K562 (cell line): ENCODE results near the gene CLDN15. TPM values are rescaled to one million over a fixed set of nuclear protein-coding genes. Genes with fewer than 3 reads are reported as not detected.
A peak's percentile ranks its signal among the peaks of the same experiment; 100 is the strongest.

ENCODE experiments used
- BHLHE40 ChIP-seq: IDR thresholded peaks from 2 replicates; pipeline ENCODE4 v1.6.1; 2011; ENCODE audit warnings: low read length, improper control_type of control experiment
- DPF2 ChIP-seq: fragments of 450-650 bp; IDR thresholded peaks from 2 replicates; pipeline ENCODE4 v1.6.1; 2016
- FOXJ3 ChIP-seq: sonication (generic); formaldehyde crosslinking; IDR thresholded peaks from 2 replicates; pipeline ENCODE4 v1.4.0; 2020; ENCODE audit warnings: mild to moderate bottlenecking, missing genetic modification reagents
- GABPA ChIP-seq: fragments of 200-800 bp; sonication (Bioruptor generic); conservative IDR thresholded peaks from 2 replicates; pipeline ENCODE4 v1.6.1; 2016; ENCODE audit warnings: low read depth, missing genetic modification characterization, missing compliant biosample characterization
- GABPB1 ChIP-seq: sonication (generic); formaldehyde crosslinking; IDR thresholded peaks from 2 replicates; pipeline ENCODE4 v1.8.0; 2022; ENCODE audit warnings: mild to moderate bottlenecking, missing genetic modification reagents
- HCFC1 ChIP-seq: IDR thresholded peaks from 2 replicates; pipeline ENCODE4 v1.6.1; 2012; ENCODE audit warnings: low read depth, low read length, improper control_type of control experiment
- HES1 ChIP-seq: fragments of 450-650 bp; IDR thresholded peaks from 2 replicates; pipeline ENCODE4 v1.6.1; 2016; ENCODE audit warnings: low read depth, mild to moderate bottlenecking, moderate library complexity
- KLF13 ChIP-seq: fragments of 450-650 bp; IDR thresholded peaks from 2 replicates; pipeline ENCODE4 v1.6.1; 2016; ENCODE audit warnings: missing genetic modification characterization, low read depth, mild to moderate bottlenecking, missing compliant biosample characterization, moderate library complexity, borderline replicate concordance
- NRF1 ChIP-seq, 2 experiments: fragments of 450-650 bp; IDR thresholded peaks in 1 of 2; conservative IDR thresholded peaks in 1 of 2; 2 replicates each; pipeline ENCODE4 v1.6.1; 2014; ENCODE audit warnings: mild to moderate bottlenecking in 2 of 2
- POLR3G ChIP-seq: IDR thresholded peaks from 2 replicates; pipeline ENCODE4 v1.6.1; 2011; ENCODE audit not compliant: insufficient read length, insufficient replicate concordance; ENCODE audit errors: extremely low read depth
- PRDM10 ChIP-seq: fragments of 450-650 bp; IDR thresholded peaks from 2 replicates; pipeline ENCODE4 v1.6.1; 2018; ENCODE audit not compliant: partially characterized antibody
- SIN3B ChIP-seq: fragments of 450-650 bp; IDR thresholded peaks from 2 replicates; pipeline ENCODE4 v1.6.1; 2017; ENCODE audit warnings: low read depth, mild to moderate bottlenecking, moderate library complexity
- SLC30A9 ChIP-seq: fragments of 250-450 bp; sonication (Bioruptor Pico); IDR thresholded peaks from 2 replicates; pipeline ENCODE4 v1.8.0; 2022; ENCODE audit warnings: mild to moderate bottlenecking, moderate library complexity
- SMAD1 ChIP-seq: fragments of 150-350 bp; IDR thresholded peaks from 2 replicates; pipeline ENCODE4 v1.6.1; 2014; ENCODE audit warnings: low read length, low read depth; ENCODE audit not compliant: partially characterized antibody
- SMARCA4 ChIP-seq: fragments of 450-650 bp; IDR thresholded peaks from 2 replicates; pipeline ENCODE4 v1.6.1; 2016
- SPI1 ChIP-seq: IDR thresholded peaks from 2 replicates; pipeline ENCODE4 v1.6.1; 2011; ENCODE audit warnings: low read depth, low read length, control low read depth, borderline replicate concordance
- TRIM28 ChIP-seq: fragments of 450-650 bp; IDR thresholded peaks from 2 replicates; pipeline ENCODE4 v1.6.1; 2017
- ZBTB12 ChIP-seq: fragments of 250-450 bp; sonication (Bioruptor Pico); IDR thresholded peaks from 2 replicates; pipeline ENCODE4 v1.4.0; 2020
- ZNF197 ChIP-seq: fragments of 200-800 bp; sonication (Bioruptor generic); IDR thresholded peaks from 2 replicates; pipeline ENCODE4 v1.6.1; 2016; ENCODE audit warnings: low read depth, missing genetic modification characterization, missing compliant biosample characterization
- ZNF354B ChIP-seq: fragments of 250-450 bp; sonication (Bioruptor Pico); IDR thresholded peaks from 2 replicates; pipeline ENCODE4 v1.4.0; 2020
- polyA plus RNA-seq, 8 experiments: library from polyadenylated mRNA; depleted of rRNA in 4 of 8; stranded (reverse) in 5 of 8; unstranded in 3 of 8; fragments of >200 nt; fragmentation: Nextera tagmentation in 2 of 8; fragmentation: Illumina TruSeq in 1 of 8; extraction: Ambion mirVana in 2 of 8; extraction: Trizol in 1 of 8; gene quantifications; 2 replicates each; pipeline versions ENCODE4 v1.2.1 to v1.2.3, GENCODE V29; 2011 to 2014; ENCODE audit warnings: inconsistent platforms in 1 of 8, missing spikeins in 1 of 8
- total RNA-seq, 7 experiments: library from RNA; depleted of rRNA in 6 of 7; stranded (reverse); fragments of >200 nt in 6 of 7; fragmentation: Illumina TruSeq in 2 of 7; extraction: Trizol in 2 of 7; gene quantifications; 2 replicates each; pipeline versions ENCODE4 v1.2.1 to v1.2.3, GENCODE V29; 2011 to 2021; ENCODE audit warnings: low replicate concordance in 1 of 7

The CLDN15 gene
- total and polyA plus RNA-seq, 9 of the 15 experiments (the other 6 are each of a cell fraction or from before 2014, with no cell fraction given): 0.32 to 14.5 (median 7.4) TPM

GRCh38 chr7:101218236-101219125 lies 19.1 kb downstream of the CLDN15 start (continued):
- TF ChIP-seq SMARCA4: 0 out of 2 replicates have a peak, but pooled peaks have one; percentile 28
- no peak for TF ChIP-seq HCFC1
- TF ChIP-seq FOXJ3: no peak
- TF ChIP-seq SLC30A9 (CRISPR knock-in tag): no peak
- no peak for TF ChIP-seq POLR3G
- TF ChIP-seq ZNF197: 0 out of 2 replicates have a peak, but pooled peaks have one; percentile 24
- 0 out of 2 replicates have a peak, but pooled peaks have one; percentile 11 for TF ChIP-seq HES1
- TF ChIP-seq SIN3B: no peak
- no peak for TF ChIP-seq NRF1 (conservative IDR thresholded peaks at IDR 0.05 in 1 of 2, IDR thresholded peaks at IDR 0.05 in 1 of 2)
- TF ChIP-seq ZNF354B: no peak
- no peak for TF ChIP-seq SMAD1
- TF ChIP-seq ZBTB12 (CRISPR knock-in tag): no peak
- peak; percentile 86 for TF ChIP-seq GABPA (tag)
- peak; percentile 23 for TF ChIP-seq PRDM10
- TF ChIP-seq TRIM28: no peak
- TF ChIP-seq GABPB1 (CRISPR knock-in tag): no peak
- peak; percentile 39; the same call in 1 of the 2 replicates for TF ChIP-seq BHLHE40
- TF ChIP-seq SPI1: no peak
- peak; percentile 15; the same call in 1 of the 2 replicates for TF ChIP-seq KLF13 (tag)
- TF ChIP-seq DPF2: no peak
